Neutrophil (primary cell): ENCODE results near the gene CD81.

Source experiments
- H3K27ac ChIP-seq: fragments of 200-600 bp; sonication (generic); 2 replicates; pipeline ENCODE4 v1.5.1; 2016; ENCODE audit warnings: mild to moderate bottlenecking, moderate library complexity
- H3K27me3 ChIP-seq: fragments of 200-600 bp; sonication (generic); 2 replicates; pipeline ENCODE4 v1.6.0; 2016; ENCODE audit warnings: mild to moderate bottlenecking
- H3K36me3 ChIP-seq: fragments of 200-600 bp; sonication (generic); 2 replicates; pipeline ENCODE4 v1.5.1; 2017
- H3K4me1 ChIP-seq, 2 experiments: fragments of 200-600 bp in 1 of 2; sonication (generic) in 1 of 2; 1 replicate in 1 of 2; 2 replicates in 1 of 2; pipeline versions ENCODE4 v1.5.1 to v1.6.1; 2013 to 2016; ENCODE audit warnings: low read depth in 1 of 2, low read length in 1 of 2, mild to moderate bottlenecking in 1 of 2, moderate library complexity in 1 of 2; ENCODE audit not compliant: control insufficient read depth in 1 of 2, insufficient read depth in 1 of 2
- H3K4me3 ChIP-seq, 2 experiments: fragments of 200-600 bp in 1 of 2; sonication (generic) in 1 of 2; 1 replicate in 1 of 2; 2 replicates in 1 of 2; pipeline ENCODE4 v1.5.1; 2013 to 2016; ENCODE audit warnings: low read depth in 1 of 2, low read length in 1 of 2, mild to moderate bottlenecking in 1 of 2, moderate library complexity in 1 of 2
- H3K9me3 ChIP-seq: fragments of 200-600 bp; sonication (generic); 2 replicates; pipeline ENCODE4 v1.5.1; 2016
- CTCF ChIP-seq: fragments of 200-600 bp; sonication (generic); IDR thresholded peaks from 2 replicates; pipeline ENCODE4 v1.5.1; 2016; ENCODE audit warnings: antibody characterized with exemption

Gene CD81

GRCh38 chr11:2379466-2380174 is 2.5 kb downstream of the CD81 start:
- Histone ChIP-seq H3K4me3 (no peak overlapping the region), H3K36me3 (no peaks in the 10 kb centered on the region), H3K27ac (no peak overlapping the region), H3K4me1 (peaks cover 6 to 9% of the 10 kb centered on the region in 2 experiments), H3K9me3 (no peaks in the 10 kb centered on the region), H3K27me3 (peaks cover 54% of the 10 kb centered on the region)
- TF ChIP-seq CTCF, result no peak

DNA sequence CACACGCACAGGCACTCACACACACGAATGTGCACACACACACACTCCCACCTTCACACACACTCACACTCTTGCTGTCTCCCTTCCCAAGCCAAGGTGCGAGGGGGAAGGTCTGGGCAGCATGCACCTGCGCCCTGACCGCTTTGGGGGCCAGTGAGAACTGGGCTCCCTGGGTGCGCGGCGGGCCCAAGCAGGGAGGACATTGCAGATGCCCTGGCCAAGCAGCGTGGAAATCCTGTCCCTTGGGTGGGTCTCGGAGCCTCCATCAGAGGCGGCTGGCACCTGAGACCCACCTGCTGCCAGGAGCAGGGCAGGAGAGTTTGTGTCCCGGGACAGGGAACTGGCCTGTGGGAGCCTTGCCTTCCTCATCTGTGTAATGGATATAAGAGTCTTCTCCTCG is 3.3 kb downstream of the CD81 start:
- Histone ChIP-seq H3K36me3 (no peaks in the 10 kb centered on the region), H3K4me1 (peaks cover 6 to 9% of the 10 kb centered on the region in 2 experiments), H3K4me3 (no peak overlapping the region), H3K9me3 (no peaks in the 10 kb centered on the region), H3K27me3 (peaks cover 50% of the 10 kb centered on the region), H3K27ac (no peak overlapping the region)
- TF ChIP-seq CTCF, result no peak

GRCh38 chr11:2380807-2381350 is 3.8 kb downstream of the CD81 start:
- H3K27me3 ChIP-seq, result peaks cover 45% of the 10 kb centered on the region
- no peaks in the 10 kb centered on the region for H3K9me3 ChIP-seq
- TF ChIP-seq CTCF, result no peak
- no peak overlapping the region for H3K27ac ChIP-seq
- H3K4me1 ChIP-seq, result peaks cover 6 to 9% of the 10 kb centered on the region in 2 experiments
- H3K36me3 ChIP-seq, result no peaks in the 10 kb centered on the region
- H3K4me3 ChIP-seq, result no peak overlapping the region

DNA sequence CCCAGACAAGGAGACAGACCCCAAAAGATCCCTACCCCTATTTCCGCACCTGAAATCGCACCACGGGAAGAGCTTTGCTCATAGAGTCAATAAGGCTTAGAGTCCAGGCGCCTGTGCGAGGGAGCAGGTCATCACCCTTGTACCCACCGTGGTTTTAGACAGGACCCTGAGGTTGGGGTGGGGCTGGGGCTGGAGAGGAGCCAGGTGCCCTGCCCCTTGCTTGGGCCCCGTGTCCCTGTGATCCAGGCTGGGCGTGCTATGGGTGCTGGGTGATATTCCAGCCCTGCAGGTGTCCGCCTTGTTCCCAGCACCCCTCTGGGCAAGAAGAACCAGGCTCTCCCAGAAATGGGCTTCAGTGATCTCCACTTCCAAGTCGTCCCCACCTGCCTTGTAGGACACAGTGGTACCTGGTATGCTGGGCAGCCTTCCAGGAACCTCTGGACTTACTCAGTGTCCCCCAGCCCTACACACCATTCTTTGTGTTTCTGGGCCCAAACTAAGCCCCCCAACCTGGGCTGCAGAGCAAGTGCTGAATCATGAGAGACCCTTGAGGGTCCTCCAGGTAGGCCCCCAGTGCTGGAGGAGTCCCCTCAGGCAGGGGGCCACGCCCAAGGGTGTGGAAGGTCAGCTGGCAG is 4.5 kb downstream of the CD81 start:
- Histone ChIP-seq H3K27ac (no peak overlapping the region), H3K27me3 (peaks cover 38% of the 10 kb centered on the region), H3K4me1 (peaks cover 6 to 9% of the 10 kb centered on the region in 2 experiments), H3K4me3 (no peak overlapping the region), H3K36me3 (no peaks in the 10 kb centered on the region), H3K9me3 (no peaks in the 10 kb centered on the region)
- no peak for TF ChIP-seq CTCF

- Histone ChIP-seq H3K36me3 (no peaks in the 10 kb centered on the region), H3K27ac (no peak overlapping the region), H3K9me3 (no peaks in the 10 kb centered on the region), H3K27me3 (peaks cover 33% of the 10 kb centered on the region), H3K4me3 (no peak overlapping the region), H3K4me1 (peaks cover 6 to 9% of the 10 kb centered on the region in 2 experiments)
- no peak for TF ChIP-seq CTCF
These were observed 5.0 kb downstream of the CD81 start for GRCh38 chr11:2382129-2382517.
